NCI-H128 (cell line): Measurements from ENCODE around the gene MEOX2.

Source experiments
- DNase-seq: peaks from one replicate; lab custom pipeline; 2025; ENCODE audit not compliant: unreplicated experiment; lab: John Stamatoyannopoulos, UW

Gene MEOX2

DNA sequence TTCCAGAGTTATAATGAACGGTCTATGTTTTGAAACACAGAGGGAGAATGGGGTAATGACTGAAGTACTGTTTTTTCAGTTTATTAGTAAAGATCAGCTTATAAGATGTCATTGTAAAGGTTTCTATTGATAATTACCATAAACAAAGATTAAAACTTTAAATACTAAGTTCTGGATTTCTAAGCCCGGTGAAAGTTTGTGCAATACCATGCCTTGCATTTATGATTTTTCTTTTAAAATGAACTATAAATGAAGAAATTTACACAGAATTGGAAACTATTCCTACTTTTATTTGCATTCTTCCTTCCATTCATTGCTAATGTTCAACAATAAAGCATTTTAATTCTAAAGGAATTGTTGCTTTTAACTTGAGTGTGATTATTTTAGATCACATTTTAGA, 4.9 kb downstream of the MEOX2 start:
- no peak for DNase-seq

DNA sequence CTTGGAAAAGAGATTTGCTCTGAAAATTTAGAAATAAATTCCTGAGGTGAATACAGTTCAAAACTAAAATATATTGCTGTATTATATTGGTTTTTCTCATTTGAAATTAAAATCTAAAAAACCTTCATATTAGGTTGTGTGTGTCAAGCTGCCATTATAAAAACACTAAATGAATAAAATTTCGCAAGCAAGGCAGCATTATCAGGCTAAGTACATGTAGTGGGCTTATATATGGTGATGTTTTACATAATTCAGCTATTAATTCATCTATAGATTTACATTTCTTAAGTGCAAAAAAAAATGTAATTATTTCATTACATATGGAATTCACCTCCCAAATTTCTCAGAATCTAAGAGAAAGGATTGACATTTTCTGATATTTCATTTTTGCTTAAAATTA, 5.3 kb downstream of the MEOX2 start:
- no peak for DNase-seq

DNA sequence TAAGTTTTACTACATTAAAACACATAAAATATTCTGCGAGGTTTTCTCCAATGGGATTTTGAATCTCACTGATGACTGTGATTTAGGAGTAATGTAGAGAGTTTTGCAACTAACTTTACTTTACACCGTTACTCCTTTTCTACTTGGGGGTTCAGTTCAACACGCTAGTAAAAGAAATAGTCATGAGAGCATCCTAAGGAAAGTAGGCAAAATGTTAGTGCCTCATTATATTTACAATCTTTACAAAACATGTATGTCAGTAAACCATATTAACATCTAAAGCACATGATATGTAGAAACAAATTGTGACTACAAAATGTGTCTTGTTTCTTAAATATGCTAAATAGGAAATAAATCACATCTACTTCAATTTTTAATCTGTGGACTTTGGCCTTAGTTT, 6.0 kb downstream of the MEOX2 start:
- no peak for DNase-seq

DNA sequence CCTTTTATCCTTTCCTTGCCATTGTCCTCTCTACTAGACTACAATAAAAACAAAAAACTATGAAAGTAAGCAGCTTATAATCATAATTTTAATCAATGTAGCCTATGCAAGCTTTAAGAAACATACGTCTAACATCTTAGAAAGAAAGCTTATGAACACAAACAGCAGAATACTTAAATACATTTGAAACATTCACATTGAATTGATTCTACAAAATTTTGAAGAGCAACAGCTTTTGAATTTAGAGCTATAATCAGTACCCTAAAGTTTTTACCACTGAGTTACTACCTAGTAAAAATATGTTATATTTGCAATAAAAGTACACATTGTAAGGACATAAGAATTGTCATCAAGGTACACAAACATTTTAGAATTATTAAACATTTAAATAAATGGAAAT, 7.2 kb downstream of the MEOX2 start:
- no peak for DNase-seq

DNA sequence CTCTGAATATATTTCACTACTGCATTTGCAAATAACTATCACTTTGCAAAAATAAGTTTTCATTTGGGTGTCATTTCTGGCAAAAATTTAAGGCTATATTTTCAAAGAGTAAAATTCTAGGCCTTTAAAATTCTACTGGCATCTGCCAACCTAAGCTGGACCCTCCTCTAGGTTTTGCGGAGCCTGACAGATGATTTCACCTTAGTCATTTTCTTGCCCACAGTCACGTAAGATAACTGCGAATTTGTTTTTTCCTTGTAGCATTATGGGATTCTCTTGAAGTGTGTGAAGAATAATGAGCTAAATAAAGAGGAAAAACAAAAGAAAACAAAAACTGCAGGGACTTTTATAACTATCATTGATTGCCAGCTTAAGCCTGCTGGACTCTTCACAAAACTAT, 7.8 kb downstream of the MEOX2 start:
- DNase-seq, result no peak

DNA sequence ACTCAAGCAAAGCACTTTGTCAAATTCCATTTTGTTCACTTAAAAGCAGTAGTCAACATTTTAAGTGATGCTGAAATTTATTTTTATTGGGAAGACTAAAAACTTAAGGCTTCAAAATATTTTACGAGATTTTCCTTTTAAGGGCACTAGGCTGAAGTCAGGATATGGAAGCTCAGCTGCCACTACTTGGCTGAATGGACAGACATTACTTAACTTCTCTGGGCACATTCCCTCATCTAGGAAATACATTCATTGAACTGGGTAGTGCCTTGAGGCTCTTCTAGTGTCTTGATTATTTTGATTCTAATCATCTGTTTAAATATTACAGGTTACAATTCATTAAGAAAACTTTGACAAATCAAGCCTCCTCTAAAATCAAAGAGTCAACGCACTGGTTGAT, 11.1 kb downstream of the MEOX2 start:
- DNase-seq, result no peak

DNA sequence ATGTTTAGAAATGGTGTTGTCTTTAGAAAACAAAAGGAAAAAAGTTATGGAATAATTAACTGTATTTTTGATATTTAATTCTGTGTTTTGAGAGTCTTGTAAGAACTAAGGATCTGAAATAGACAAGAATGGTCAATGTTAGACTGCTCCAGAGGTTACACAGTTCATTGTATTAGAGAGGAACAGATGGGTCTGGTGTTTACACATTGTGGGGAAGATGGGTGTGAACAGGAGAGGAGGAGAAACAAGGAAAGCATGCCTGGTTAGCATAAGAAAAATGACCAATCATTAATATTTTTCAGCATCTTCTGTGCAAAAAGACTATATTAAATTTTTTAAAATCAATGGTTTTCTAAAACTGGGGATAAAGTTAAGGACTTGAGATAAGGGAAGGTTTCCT, 11.9 kb downstream of the MEOX2 start:
- DNase-seq, result no peak

DNA sequence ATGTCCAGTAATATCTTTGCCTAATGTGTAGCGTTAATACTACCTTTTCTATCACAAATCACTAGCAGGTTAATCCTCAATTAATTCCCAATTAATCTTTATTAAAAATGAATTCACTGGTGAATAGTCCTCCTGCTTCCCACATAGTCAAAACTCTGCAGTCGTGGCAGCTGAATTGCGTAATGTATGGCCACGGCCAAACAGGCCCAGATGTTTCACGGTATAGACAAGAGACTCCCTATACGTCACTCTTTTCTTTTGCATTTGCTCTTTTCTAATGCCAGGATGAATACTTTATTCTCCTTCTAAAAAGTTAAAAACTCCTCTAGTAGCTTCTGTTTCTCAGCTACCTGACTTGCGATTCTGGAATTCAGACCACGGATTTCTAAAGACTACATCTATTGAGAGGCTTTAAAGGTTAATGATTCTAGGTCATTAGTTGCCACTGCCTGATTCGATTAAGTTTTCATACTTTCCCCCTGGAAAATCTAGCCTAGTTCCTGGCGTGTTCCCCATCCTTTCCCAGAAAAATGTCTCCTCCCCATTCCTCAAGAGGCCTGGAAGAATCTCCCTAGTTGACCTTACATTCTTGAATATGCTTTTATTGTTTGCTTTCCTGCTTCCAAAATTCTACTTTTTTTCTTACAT, 16.9 kb downstream of the MEOX2 start:
- DNase-seq, result no peak

DNA sequence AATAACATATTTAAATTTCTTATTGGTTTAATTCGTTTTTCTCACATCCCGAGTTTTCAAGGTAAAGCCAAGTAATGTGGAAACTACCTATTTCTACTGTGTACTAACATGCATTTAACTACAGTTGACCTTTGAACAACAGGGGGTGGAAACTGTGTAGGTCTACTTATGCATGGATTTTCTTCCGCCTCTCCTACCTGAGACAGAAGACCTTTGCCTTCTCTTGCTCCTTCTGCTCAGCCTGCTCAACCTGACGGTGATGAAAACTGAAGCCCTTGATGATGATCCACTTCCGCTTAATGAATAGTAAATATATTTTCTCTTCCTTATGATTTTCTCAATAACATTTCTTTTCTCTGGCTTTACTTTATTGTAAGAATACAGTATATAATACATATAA, 18.5 kb downstream of the MEOX2 start:
- no peak for DNase-seq

DNA sequence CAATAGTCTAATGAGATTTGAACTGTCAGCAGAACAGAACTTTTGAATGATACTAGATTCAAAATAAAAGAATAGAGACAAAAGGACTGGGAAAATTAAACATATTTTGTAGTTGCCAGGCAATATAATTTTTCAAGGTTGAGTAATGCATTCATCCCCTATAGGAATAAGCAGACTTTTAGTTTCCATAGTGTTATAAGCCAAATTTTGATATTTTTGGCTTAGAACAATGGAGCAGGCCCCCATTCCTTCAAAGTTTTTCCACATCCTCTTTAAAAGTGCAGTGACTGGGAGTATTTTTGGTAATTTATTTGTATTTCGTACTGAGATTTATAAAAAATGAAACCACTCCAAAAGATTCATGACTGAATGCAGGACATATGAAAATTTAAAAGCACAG, 24.0 kb downstream of the MEOX2 start:
- DNase-seq, result no peak

DNA sequence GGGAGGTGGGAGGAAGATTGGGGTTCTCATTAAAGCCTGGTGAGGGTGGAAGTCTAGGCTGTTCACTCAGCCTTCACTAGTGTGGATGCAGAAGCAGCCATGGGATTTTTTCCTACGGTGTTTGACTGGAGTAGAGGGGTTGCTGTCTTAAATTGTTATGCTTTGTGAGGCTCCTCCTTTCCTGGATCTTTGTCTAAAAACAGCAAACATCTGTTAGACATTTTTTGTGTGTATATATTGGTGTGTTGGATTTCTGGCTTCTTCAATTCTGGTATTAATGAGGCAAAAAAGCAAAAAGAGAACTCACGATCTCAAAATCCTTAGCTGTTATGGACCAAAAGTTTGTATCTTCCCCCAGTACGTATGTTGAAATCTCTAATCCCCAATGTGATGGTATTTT, 28.2 kb downstream of the MEOX2 start:
- no peak for DNase-seq

DNA sequence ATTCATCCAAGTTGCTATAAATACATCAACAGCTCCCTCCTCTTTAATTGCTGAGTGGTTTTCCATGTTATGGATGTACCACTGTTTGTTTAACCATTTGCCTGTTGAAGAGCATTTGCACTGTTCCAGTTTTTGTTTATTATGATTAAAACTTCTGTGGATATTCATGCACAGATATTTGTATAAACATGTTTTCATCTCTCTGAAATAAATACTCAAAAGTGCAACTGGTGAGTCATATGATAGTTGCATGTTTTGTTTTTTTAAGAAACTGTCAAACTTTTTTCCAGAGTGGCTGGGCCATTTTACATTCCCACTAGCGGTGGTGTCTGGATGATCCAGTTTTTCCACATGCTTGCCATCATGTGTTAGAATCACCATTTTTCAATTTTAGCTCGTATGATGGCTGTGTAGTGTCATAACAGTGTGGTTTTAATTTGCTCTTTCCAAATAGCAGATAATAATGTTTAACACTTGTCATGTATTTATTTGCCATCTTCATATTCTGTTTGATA, 33.6 kb downstream of the MEOX2 start:
- no peak for DNase-seq

DNA sequence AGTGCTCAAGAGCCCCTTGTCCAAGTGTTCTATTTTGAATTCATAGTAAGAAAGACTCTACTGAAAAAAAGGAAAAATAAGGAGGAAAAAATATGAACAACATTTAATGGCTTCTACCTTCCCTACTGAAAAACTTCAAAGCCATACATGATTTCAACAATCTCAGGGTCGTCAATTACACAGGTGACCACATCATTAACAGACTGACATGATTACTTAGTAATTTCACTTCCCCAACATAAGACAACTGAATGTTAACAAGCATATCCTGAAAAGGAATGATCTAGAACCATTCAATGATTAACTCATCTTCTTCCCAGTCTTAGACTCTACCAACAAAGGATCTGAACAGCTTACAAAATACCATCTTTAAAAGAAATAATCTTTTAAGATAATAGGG, 34.8 kb downstream of the MEOX2 start:
- DNase-seq, result no peak

DNA sequence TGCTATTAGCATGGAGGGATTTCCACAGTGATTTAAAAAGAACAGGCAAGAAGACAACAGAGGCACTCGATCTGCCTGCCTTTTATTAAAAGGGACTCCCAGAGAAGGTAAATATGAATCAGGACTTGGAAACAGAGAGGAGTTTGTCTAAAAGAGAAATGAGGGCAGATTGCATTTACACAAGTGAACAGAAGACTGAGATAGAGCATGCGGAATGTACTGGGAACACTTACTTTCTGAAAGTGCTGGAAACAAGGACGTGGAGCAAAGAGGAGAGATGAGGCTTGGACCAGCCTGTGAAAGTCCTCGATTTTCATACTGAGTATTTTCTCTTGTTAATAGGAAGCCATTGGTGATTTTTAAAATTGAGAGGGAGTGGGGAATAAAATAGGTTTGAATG, 35.7 kb downstream of the MEOX2 start:
- no peak for DNase-seq

DNA sequence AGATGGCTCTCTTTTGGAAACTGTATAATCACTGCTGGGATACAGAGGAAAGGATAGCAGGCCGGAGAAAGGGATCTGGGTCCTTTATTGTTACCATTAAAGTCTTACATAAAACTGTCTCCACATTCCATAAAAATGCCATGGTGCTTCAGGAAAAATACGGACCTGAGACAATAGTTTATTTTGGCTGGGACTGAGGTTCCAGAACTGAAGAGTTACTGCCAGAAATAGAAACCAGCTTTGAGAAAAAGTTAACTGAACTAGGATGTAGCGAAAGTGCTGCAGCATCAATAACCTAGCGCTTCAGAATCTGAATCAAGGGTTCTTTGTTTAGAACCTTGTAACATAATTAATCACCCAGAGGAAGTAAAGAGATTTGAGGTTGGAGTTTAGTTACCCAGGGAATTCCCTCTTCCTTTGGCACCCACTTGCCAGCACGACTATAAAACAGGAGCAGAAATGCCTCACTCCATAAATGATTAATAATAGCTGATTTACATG, 38.0 kb downstream of the MEOX2 start:
- no peak for DNase-seq

DNA sequence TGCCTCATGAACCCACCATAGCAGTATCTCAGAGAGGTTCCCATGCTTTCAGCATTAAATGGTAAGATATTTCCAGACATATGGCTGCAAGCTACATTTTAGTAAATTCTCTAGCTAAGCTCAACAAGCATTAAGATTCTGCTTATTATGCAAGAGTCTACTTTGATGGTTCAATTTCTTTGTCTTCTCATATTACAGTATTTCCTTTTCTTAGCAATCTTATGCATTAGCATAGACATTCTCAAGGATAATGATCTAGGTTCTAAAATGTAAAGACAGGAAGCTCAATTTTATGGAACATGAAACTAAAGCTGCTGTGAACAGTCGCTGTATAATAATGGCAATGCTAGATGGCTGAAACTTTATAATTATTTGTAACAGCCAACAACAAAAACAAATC, 39.2 kb downstream of the MEOX2 start:
- no peak for DNase-seq

DNA sequence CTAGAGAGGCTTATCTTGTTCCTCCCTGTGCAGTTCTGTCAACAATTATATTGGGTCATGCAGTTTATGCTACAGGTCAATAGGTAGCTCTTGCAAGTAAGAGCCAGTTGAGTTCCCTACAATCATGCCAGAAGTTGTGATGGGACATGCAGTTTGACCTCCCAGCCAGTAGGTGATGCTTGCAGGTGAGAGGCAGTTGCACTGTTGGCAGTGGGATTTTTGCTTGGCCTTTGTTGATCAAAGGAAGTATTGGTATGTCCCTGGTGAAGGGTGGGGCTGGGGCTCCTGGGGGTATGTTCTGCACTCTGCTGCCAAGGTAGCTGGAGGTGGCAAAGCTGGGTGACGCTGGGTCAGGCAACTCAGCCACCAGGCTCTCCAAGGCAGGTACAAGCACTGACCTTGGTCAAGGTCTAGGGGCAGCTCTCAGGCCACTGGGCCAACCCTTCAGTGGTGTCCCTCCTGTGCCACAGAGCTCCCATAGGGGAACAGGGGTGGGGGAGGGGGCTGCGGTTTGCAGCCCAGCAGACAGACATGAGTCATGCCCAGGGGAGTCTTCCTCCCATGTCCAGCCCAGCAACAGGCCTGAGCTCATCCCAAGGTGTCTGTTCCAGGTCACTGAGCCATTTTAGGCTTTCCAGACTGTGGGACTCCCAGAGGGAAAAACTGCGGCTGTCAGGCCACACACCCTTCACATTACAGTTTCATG, 43.3 kb downstream of the MEOX2 start:
- no peak for DNase-seq

DNA sequence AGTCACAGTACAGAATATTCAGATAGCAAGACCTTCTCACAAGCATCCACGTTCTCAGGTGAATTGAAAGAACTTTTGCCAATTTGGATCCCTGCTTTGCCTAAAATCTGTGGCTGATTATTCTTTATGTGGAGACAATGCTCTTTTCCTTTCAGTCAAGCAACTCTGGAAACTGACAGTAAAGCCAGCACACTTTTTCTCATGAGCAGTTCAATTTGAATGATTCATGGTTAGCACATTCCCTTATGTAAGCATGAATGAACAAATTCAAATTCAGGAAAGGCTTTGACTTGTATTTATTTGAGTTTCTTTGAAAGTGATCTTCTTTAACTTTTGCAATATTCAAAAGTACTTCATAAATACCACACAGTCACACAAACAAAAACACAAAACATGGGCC, 57.6 kb downstream of the MEOX2 start:
- no peak for DNase-seq

DNA sequence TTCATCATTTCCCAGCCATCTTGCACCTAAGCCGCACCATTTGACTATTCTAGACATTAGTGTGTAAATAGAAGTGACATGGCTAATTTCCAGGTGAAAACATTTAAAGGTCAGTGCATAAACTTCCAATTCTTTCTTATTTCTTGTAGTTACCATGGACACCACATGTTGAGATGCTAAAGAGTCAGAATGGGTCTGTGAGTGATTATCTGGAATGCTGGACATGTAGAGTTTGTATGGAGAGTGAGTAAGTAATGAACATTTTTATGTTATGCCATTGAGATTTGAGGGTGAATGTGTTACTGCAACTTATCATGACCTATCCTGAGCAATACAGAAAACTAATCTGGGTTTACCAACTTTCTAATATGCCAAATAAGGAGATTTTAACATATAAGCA, 60.4 kb downstream of the MEOX2 start:
- DNase-seq, result no peak

DNA sequence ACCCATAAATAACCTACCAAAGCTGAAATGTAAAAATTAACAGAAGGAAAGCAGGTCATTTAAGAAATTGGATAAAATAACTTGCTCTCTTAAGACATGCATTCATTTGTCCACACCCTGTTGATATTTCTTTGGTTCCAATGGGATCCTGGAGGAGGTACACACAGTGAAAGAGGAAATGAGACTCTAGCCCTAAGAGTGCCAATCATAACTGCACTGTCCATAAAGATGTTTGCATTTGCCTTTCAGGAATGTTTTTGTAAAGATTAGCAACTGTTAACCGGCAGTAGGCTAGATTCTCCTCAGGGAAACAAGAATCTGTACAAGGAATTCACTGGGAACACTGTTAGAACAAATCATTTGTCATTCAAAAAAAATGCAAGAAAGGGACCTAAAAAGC, 61.0 kb downstream of the MEOX2 start:
- DNase-seq, result no peak

DNA sequence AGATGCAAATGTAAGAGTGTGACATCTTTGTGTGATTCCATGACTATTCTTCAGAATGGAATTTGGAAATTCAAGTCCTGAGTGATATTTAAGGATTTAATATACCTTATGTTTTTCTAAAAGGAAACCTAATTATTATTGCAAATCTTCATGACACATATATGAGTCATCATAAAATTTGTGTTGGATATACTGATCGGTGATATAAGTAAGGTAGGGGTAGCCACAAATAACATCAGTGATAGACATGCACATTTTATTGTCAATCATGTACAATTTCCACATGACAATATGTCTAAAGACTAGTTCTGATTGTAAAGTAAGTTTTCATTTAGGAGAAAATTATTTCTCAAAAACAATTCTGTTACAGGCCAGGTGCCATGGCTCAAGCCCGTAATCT, 65.0 kb downstream of the MEOX2 start:
- no peak for DNase-seq

DNA sequence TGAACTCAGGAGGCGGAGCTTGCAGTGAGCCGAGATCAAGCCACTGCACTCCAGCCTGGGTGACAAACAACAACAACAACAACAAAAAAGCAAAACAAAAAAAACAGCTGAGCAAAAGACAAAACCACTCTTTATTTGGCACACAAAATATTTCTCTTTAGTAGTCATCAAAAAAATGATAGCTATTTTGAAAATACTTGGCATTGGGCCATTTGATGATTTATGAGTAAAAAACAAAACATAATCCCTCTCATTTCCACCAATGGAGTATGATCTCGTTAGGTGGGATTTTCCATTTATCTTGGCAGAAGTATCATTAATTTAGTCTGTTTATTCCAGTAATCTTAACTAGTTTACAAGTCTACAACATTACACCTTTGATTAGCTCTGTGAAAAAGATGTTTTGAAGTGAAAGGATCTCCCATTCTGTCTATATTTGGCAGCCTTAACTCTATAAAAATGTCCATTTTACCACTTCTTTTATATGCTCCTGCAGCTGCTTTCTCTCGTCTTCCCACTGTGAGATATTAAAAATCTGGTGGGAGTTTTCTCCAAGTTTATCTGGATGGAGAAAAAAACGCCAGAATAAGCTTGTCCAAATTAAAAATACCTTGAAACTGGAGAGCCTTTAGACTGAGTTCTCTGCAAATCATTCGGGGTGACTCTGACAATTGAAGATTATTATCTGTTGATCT, 65.8 kb downstream of the MEOX2 start:
- no peak for DNase-seq
